Panc1 (cell line): ENCODE measurements around the gene ING4. TPM values are rescaled to one million over a fixed set of nuclear protein-coding genes. Genes with fewer than 3 reads are reported as not detected.

Experiments
- ATAC-seq: fragments of 200-7000 bp; cut with Tn5 transposase; 2 replicates; pipeline ENCODE4 v1.9.1; 2020; ENCODE audit warnings: mild to moderate bottlenecking, moderate library complexity
- BruUV-seq: library from RNA; stranded (reverse); fragments of 400-500 nt; replicated peaks from 2 replicates; lab custom pipeline; 2021; lab: Mats Ljungman, UMichigan
- CTCF ChIA-PET: fragments of 300-600 bp; sonication (Branson Sonifier 250); formaldehyde crosslinking; loops from one replicate; lab custom pipeline; 2022; ENCODE audit warnings: antibody characterized with exemption; lab: Charles Lee
- POLR2A ChIA-PET: fragments of 300-600 bp; sonication (Branson Sonifier 250); formaldehyde crosslinking; loops from one replicate; lab custom pipeline; 2022; ENCODE audit warnings: antibody characterized with exemption; lab: Charles Lee
- DNase-seq: peaks from one replicate; pipeline ENCODE4 v3.0.0-alpha.2; 2010; ENCODE audit warnings: low read depth, low spot score
- H3K27ac ChIP-seq: 2 replicates; pipeline ENCODE4 v1.5.1; 2011; ENCODE audit warnings: mild to moderate bottlenecking, low read length, inconsistent platforms
- H3K27me3 ChIP-seq: fragments of 200-500 bp; sonication (Bioruptor generic); 2 replicates; pipeline ENCODE4 v1.6.0; 2014; ENCODE audit warnings: low read length, inconsistent platforms; ENCODE audit not compliant: control insufficient read depth, insufficient read depth
- H3K36me3 ChIP-seq: fragments of 200-500 bp; sonication (Bioruptor generic); 2 replicates; pipeline ENCODE4 v1.5.1; 2014; ENCODE audit warnings: inconsistent platforms, mild to moderate bottlenecking, low read length, moderate library complexity; ENCODE audit not compliant: control insufficient read depth, insufficient read depth
- H3K4me1 ChIP-seq: 2 replicates; pipeline ENCODE4 v1.5.1; 2011; ENCODE audit warnings: inconsistent platforms, mild to moderate bottlenecking, low read length, moderate library complexity; ENCODE audit not compliant: control insufficient read depth, insufficient read depth
- H3K4me3 ChIP-seq, 2 experiments: 2 replicates each; pipeline ENCODE4 v1.5.1; 2011 to 2012; ENCODE audit warnings: low read depth in 2 of 2, low read length in 2 of 2, mild to moderate bottlenecking in 2 of 2, inconsistent platforms in 1 of 2, moderate library complexity in 1 of 2
- H3K9me3 ChIP-seq: fragments of 200-500 bp; sonication (Bioruptor generic); 2 replicates; pipeline ENCODE4 v1.5.1; 2014; ENCODE audit warnings: low read depth, mild to moderate bottlenecking, inconsistent platforms, low read length, moderate library complexity; ENCODE audit not compliant: control insufficient read depth, insufficient read depth
- CTCF ChIP-seq: fragments of 450-650 bp; IDR thresholded peaks from 2 replicates; pipeline ENCODE4 v1.5.1; 2017; ENCODE audit warnings: mild to moderate bottlenecking
- POLR2AphosphoS5 ChIP-seq: IDR thresholded peaks from 2 replicates; pipeline ENCODE4 v1.6.1; 2012; ENCODE audit warnings: mild to moderate bottlenecking, low read depth, low read length, moderate library complexity
- REST ChIP-seq, 2 experiments: IDR thresholded peaks; 2 replicates each; pipeline ENCODE4 v1.6.1; 2011 to 2012; ENCODE audit warnings: low read depth in 2 of 2, control low read depth in 1 of 2, low read length in 1 of 2, mild to moderate bottlenecking in 1 of 2, moderate library complexity in 1 of 2; ENCODE audit not compliant: insufficient read depth in 1 of 2
- SIN3A ChIP-seq: IDR thresholded peaks from 2 replicates; pipeline ENCODE4 v1.6.1; 2012; ENCODE audit warnings: low read depth, mild to moderate bottlenecking, low read length, moderate library complexity, borderline replicate concordance; ENCODE audit not compliant: insufficient read depth
- TCF7L2 ChIP-seq: IDR thresholded peaks from 2 replicates; pipeline ENCODE4 v1.6.1; 2011; ENCODE audit warnings: mild to moderate bottlenecking, low read depth, low read length, inconsistent platforms
- in situ Hi-C: cut with HindIII; loops from 2 replicates; pipeline ENCODE4 v1.10.0; 2016; ENCODE audit warnings: low sequenced_read_pairs, low pct_unique_long_range_greater_than_20kb
- intact Hi-C: fragments of 100-400 bp; cut with micrococcal nuclease; formaldehyde crosslinking; loops from one replicate; pipeline ENCODE4 v1.10.0; 2022; ENCODE audit not compliant: unreplicated experiment
- total RNA-seq: library from RNA; stranded (reverse); gene quantifications from one replicate; pipeline ENCODE4 v1.2.1, GENCODE V29; 2021; ENCODE audit not compliant: unreplicated experiment

The ING4 gene
- total RNA-seq, 1 experiment from 2014 or later, result 11.4 TPM

GRCh38 chr12:6608592-6609281, 54.2 kb downstream of the ING4 start:
- CTCF ChIA-PET, result no interaction called here
- TF ChIP-seq REST (IDR thresholded peaks at IDR 0.05; ENCODE audit: insufficient read depth in 1 of 2, low read depth in 2 of 2, low read length in 1 of 2), result no peak
- TF ChIP-seq CTCF, result no peak
- TF ChIP-seq POLR2AphosphoS5, result no peak
- TF ChIP-seq TCF7L2, result no peak
- no peak for TF ChIP-seq SIN3A
- intact Hi-C loops (no loop called here), in situ Hi-C loops (no loop called here)
- DNase-seq, result no peak
- Histone ChIP-seq H3K4me3 (no peak overlapping the region), H3K9me3 (no peaks in the 10 kb centered on the region), H3K27me3 (no peaks in the 10 kb centered on the region), H3K36me3 (no peaks in the 10 kb centered on the region), H3K27ac (0 out of 2 replicates have a peak overlapping the region, but pooled peaks have one; percentile 17), H3K4me1 (peaks cover 21% of the 10 kb centered on the region)
- ATAC-seq, result no peak
- POLR2A ChIA-PET, result no interaction called here
- no TSS peak for BruUV-seq

GRCh38 chr12:6607751-6608591, 54.9 kb downstream of the ING4 start:
- H3K9me3 ChIP-seq, result no peaks in the 10 kb centered on the region
- in situ Hi-C loops (no loop called here), intact Hi-C loops (loop anchor here (2.0 kb wide), 1 partner anchor 81 kb away; the partner anchor contains the start of gene ZNF384)
- POLR2A ChIA-PET, result no interaction called here
- peaks cover 17% of the 10 kb centered on the region for H3K4me1 ChIP-seq
- peak; percentile 14 for ATAC-seq
- no TSS peak for BruUV-seq
- H3K27ac ChIP-seq, result peak overlapping the region; percentile 63
- peak overlapping the region in 1 of 2 experiments; percentile 23; a peak in 1 of 4 replicates for H3K4me3 ChIP-seq
- H3K36me3 ChIP-seq, result no peaks in the 10 kb centered on the region
- no peak for DNase-seq
- CTCF ChIA-PET, result no interaction called here
- H3K27me3 ChIP-seq, result no peaks in the 10 kb centered on the region
- TF ChIP-seq TCF7L2 (no peak), CTCF (no peak), REST (IDR thresholded peaks at IDR 0.05; ENCODE audit: insufficient read depth in 1 of 2, low read depth in 2 of 2, low read length in 1 of 2) (no peak), POLR2AphosphoS5 (no peak), SIN3A (no peak)
